ENCODE measurements around the gene SLC25A29. TPM values are rescaled to one million over a fixed set of nuclear protein-coding genes. Genes with fewer than 3 reads are reported as not detected.

The SLC25A29 gene
- total RNA-seq, 1 experiment from 2014 or later, result 179 TPM

DNA sequence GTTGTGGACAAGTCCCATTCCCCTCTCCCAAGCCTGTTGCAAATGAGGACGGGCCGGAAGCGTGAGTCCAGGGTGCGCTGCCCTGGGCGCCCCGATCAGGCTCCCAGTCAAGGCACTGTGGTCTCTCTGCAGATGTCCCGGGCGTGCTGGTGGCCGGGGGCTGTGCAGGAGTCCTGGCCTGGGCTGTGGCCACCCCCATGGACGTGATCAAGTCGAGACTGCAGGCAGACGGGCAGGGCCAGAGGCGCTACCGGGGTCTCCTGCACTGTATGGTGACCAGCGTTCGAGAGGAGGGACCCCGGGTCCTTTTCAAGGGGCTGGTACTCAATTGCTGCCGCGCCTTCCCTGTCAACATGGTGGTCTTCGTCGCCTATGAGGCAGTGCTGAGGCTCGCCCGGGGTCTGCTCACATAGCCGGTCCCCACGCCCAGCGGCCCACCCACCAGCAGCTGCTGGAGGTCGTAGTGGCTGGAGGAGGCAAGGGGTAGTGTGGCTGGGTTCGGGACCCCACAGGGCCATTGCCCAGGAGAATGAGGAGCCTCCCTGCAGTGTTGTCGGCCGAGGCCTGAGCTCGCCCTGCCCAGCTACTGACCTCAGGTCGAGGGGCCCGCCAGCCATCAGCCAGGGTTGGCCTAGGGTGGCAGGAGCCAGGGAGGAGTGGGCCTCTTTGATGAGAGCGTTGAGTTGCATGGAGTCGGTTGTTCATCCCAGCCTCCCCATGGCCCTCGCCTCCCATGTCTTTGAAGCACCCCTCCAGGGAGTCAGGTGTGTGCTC lies 23.2 kb upstream of the SLC25A29 start:
- Mint-ChIP-seq H3K4me1 (no peaks in the 10 kb centered on the region), H3K9me3 (no peaks in the 10 kb centered on the region), H3K27ac (no peak overlapping the region), H3K4me3 (no peak overlapping the region), H3K27me3 (ENCODE audit: low read depth) (no peaks in the 10 kb centered on the region), H3K36me3 (peaks cover under 1% of the 10 kb centered on the region; the same call in 1 of the 2 replicates)
- no peak for ATAC-seq
- no peak for TF ChIP-seq MAX (CRISPR knock-in tag; IDR thresholded peaks at IDR 0.05)
- TF ChIP-seq E2F5 (CRISPR knock-in tag; IDR thresholded peaks at IDR 0.05), result no peak
- TF ChIP-seq ETV6 (CRISPR knock-in tag; IDR thresholded peaks at IDR 0.05), result no peak
- CTCF ChIA-PET, result interaction anchor here (1.2 kb wide), 1 partner anchor 24 kb away, joined by 5 read pairs; no protein-coding TSS in a partner anchor
- POLR2A ChIA-PET, result no interaction called here
- no peak for DNase-seq (ENCODE audit: low spot score)

GRCh38 chr14:100328495-100329163 lies 22.4 kb upstream of the SLC25A29 start:
- Mint-ChIP-seq H3K27me3 (ENCODE audit: low read depth) (no peaks in the 10 kb centered on the region), H3K4me1 (no peaks in the 10 kb centered on the region), H3K9me3 (no peaks in the 10 kb centered on the region), H3K27ac (no peak overlapping the region; the same call in 1 of the 2 replicates), H3K36me3 (no peaks in the 10 kb centered on the region), H3K4me3 (no peak overlapping the region)
- ChIA-PET POLR2A (no interaction called here), CTCF (no interaction called here)
- DNase-seq (ENCODE audit: low spot score), result no peak
- TF ChIP-seq GABPB1 (CRISPR knock-in tag; IDR thresholded peaks at IDR 0.05) (peak; percentile 23; the same call in 1 of the 2 replicates), ZBTB21 (CRISPR knock-in tag; IDR thresholded peaks at IDR 0.05; ENCODE audit: borderline replicate concordance) (no peak), E2F5 (CRISPR knock-in tag; IDR thresholded peaks at IDR 0.05) (no peak), ZNF416 (CRISPR knock-in tag; IDR thresholded peaks at IDR 0.05) (no peak)
- no peak for ATAC-seq

DNA sequence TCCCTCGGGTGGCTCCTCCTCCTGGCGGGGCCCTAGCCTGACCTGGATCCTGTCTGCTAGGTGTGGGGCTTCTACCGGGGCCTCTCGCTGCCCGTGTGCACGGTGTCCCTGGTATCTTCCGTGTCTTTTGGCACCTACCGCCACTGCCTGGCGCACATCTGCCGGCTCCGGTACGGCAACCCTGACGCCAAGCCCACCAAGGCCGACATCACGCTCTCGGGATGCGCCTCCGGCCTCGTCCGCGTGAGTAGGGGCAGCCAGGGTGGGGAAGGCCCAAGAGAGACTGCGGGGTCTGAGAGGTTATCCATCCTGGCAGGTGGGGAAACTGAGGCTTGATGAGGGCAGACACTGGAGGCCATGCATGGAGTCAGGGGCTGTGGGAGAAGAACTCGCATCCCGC lies 20.9 kb upstream of the SLC25A29 start:
- Mint-ChIP-seq H3K36me3 (no peaks in the 10 kb centered on the region), H3K4me3 (no peak overlapping the region), H3K27me3 (ENCODE audit: low read depth) (no peaks in the 10 kb centered on the region), H3K27ac (no peak overlapping the region), H3K4me1 (no peaks in the 10 kb centered on the region), H3K9me3 (no peaks in the 10 kb centered on the region)
- DNase-seq (ENCODE audit: low spot score), result no peak
- POLR2A ChIA-PET, result no interaction called here
- ATAC-seq, result no peak
- CTCF ChIA-PET, result no interaction called here
- no peak for TF ChIP-seq ATF2 (CRISPR knock-in tag; IDR thresholded peaks at IDR 0.05; ENCODE audit: borderline replicate concordance, low read depth)
- TF ChIP-seq TEAD4 (CRISPR knock-in tag; IDR thresholded peaks at IDR 0.05), result no peak
- no peak for TF ChIP-seq KAT7 (CRISPR knock-in tag; IDR thresholded peaks at IDR 0.05; ENCODE audit: borderline replicate concordance)
- TF ChIP-seq, protein P1, sequence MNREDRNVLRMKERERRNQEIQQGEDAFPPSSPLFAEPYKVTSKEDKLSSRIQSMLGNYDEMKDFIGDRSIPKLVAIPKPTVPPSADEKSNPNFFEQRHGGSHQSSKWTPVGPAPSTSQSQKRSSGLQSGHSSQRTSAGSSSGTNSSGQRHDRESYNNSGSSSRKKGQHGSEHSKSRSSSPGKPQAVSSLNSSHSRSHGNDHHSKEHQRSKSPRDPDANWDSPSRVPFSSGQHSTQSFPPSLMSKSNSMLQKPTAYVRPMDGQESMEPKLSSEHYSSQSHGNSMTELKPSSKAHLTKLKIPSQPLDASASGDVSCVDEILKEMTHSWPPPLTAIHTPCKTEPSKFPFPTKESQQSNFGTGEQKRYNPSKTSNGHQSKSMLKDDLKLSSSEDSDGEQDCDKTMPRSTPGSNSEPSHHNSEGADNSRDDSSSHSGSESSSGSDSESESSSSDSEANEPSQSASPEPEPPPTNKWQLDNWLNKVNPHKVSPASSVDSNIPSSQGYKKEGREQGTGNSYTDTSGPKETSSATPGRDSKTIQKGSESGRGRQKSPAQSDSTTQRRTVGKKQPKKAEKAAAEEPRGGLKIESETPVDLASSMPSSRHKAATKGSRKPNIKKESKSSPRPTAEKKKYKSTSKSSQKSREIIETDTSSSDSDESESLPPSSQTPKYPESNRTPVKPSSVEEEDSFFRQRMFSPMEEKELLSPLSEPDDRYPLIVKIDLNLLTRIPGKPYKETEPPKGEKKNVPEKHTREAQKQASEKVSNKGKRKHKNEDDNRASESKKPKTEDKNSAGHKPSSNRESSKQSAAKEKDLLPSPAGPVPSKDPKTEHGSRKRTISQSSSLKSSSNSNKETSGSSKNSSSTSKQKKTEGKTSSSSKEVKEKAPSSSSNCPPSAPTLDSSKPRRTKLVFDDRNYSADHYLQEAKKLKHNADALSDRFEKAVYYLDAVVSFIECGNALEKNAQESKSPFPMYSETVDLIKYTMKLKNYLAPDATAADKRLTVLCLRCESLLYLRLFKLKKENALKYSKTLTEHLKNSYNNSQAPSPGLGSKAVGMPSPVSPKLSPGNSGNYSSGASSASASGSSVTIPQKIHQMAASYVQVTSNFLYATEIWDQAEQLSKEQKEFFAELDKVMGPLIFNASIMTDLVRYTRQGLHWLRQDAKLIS (CRISPR knock-in tag; IDR thresholded peaks at IDR 0.05; ENCODE audit: borderline replicate concordance), result no peak
- no peak for TF ChIP-seq ZNF317 (CRISPR knock-in tag; IDR thresholded peaks at IDR 0.05; ENCODE audit: borderline replicate concordance, low read depth)
- TF ChIP-seq ATF6 (CRISPR knock-in tag; IDR thresholded peaks at IDR 0.05), result no peak
- TF ChIP-seq HMGA2 (CRISPR knock-in tag; IDR thresholded peaks at IDR 0.05), result no peak
- no peak for TF ChIP-seq E2F1 (CRISPR knock-in tag; IDR thresholded peaks at IDR 0.05)
- TF ChIP-seq JAZF1 (CRISPR knock-in tag; IDR thresholded peaks at IDR 0.05), result no peak
- TF ChIP-seq, protein P2, sequence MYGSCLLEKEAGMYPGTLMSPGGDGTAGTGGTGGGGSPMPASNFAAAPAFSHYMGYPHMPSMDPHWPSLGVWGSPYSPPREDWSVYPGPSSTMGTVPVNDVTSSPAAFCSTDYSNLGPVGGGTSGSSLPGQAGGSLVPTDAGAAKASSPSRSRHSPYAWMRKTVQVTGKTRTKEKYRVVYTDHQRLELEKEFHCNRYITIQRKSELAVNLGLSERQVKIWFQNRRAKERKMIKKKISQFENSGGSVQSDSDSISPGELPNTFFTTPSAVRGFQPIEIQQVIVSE (CRISPR knock-in tag; IDR thresholded peaks at IDR 0.05; ENCODE audit: borderline replicate concordance), result no peak
- no peak for TF ChIP-seq TP53 (CRISPR knock-in tag; IDR thresholded peaks at IDR 0.05)
